ENCODE data around the gene KCNB1. TPM values are rescaled to one million over a fixed set of nuclear protein-coding genes. Genes with fewer than 3 reads are reported as not detected.

KCNB1 gene
- total and polyA plus RNA-seq, 4 donors, result under 0.01 to 3.4 (median 1.4) TPM

- WGBS, result 98% methylated on average over 4 of the region's 4 CpGs
- Histone ChIP-seq H3K4me1 (ENCODE audit: control insufficient read depth in 4 of 4, insufficient read depth in 4 of 4, low read length in 3 of 4) (no peaks in the 10 kb centered on the region), H3K4me3 (ENCODE audit: low read depth in 1 of 3, low read length in 3 of 3) (no peak overlapping the region), H3K27me3 (ENCODE audit: control insufficient read depth in 4 of 4, insufficient read depth in 4 of 4, low read length in 3 of 4) (no peaks in the 10 kb centered on the region), H3K9ac (ENCODE audit: low read depth in 1 of 2, low read length in 2 of 2) (no peak overlapping the region), H3K36me3 (ENCODE audit: control insufficient read depth in 4 of 4, insufficient read depth in 3 of 4, low read depth in 1 of 4, low read length in 3 of 4) (no peaks in the 10 kb centered on the region), H3K27ac (ENCODE audit: low read depth in 1 of 2, low read length in 2 of 2) (no peak overlapping the region), H3K9me3 (ENCODE audit: control insufficient read depth in 4 of 4, low read length in 3 of 4) (no peaks in the 10 kb centered on the region)
- TF ChIP-seq SP1 (IDR thresholded peaks at IDR 0.05) (no peak), REST (IDR thresholded peaks at IDR 0.05) (no peak), CTCF (IDR thresholded peaks at IDR 0.05; ENCODE audit: low read depth, low read length, missing input control) (no peak), FOXA1 (IDR thresholded peaks at IDR 0.05) (no peak), HNF4G (IDR thresholded peaks at IDR 0.05) (no peak), GABPA (IDR thresholded peaks at IDR 0.05 in 1 of 2, conservative IDR thresholded peaks at IDR 0.05 in 1 of 2) (no peak), ZBTB33 (IDR thresholded peaks at IDR 0.05) (no peak)
- DNase-seq (ENCODE audit: low spot score), result no peak
Observed at GRCh38 chr20:49412254-49412653, 70.2 kb downstream of the KCNB1 start.

- Histone ChIP-seq H3K36me3 (ENCODE audit: control insufficient read depth in 4 of 4, insufficient read depth in 3 of 4, low read depth in 1 of 4, low read length in 3 of 4) (no peaks in the 10 kb centered on the region), H3K27me3 (ENCODE audit: control insufficient read depth in 4 of 4, insufficient read depth in 4 of 4, low read length in 3 of 4) (no peaks in the 10 kb centered on the region), H3K4me3 (ENCODE audit: low read depth in 1 of 3, low read length in 3 of 3) (no peak overlapping the region), H3K27ac (ENCODE audit: low read depth in 1 of 2, low read length in 2 of 2) (no peak overlapping the region), H3K4me1 (ENCODE audit: control insufficient read depth in 4 of 4, insufficient read depth in 4 of 4, low read length in 3 of 4) (no peaks in the 10 kb centered on the region), H3K9me3 (ENCODE audit: control insufficient read depth in 4 of 4, low read length in 3 of 4) (no peaks in the 10 kb centered on the region), H3K9ac (ENCODE audit: low read depth in 1 of 2, low read length in 2 of 2) (no peak overlapping the region)
- no peak for DNase-seq (ENCODE audit: low spot score)
- 83% methylated on average over 10 of the region's 10 CpGs for WGBS
- no peak for TF ChIP-seq YY1 (IDR thresholded peaks at IDR 0.05)
- no peak for TF ChIP-seq MAX (IDR thresholded peaks at IDR 0.05)
- TF ChIP-seq HNF4G (IDR thresholded peaks at IDR 0.05), result no peak
- no peak for TF ChIP-seq RXRA (IDR thresholded peaks at IDR 0.05)
- TF ChIP-seq ZBTB33 (IDR thresholded peaks at IDR 0.05), result no peak
- no peak for TF ChIP-seq EGR1 (IDR thresholded peaks at IDR 0.05; ENCODE audit: low read depth in 2 of 2)
- no peak for TF ChIP-seq SP1 (IDR thresholded peaks at IDR 0.05)
- no peak for TF ChIP-seq NR2F2 (IDR thresholded peaks at IDR 0.05)
- TF ChIP-seq RAD21 (IDR thresholded peaks at IDR 0.05), result no peak
- no peak for TF ChIP-seq CTCF (IDR thresholded peaks at IDR 0.05; ENCODE audit: low read depth, low read length, missing input control)
- no peak for TF ChIP-seq GABPA (IDR thresholded peaks at IDR 0.05 in 1 of 2, conservative IDR thresholded peaks at IDR 0.05 in 1 of 2)
- TF ChIP-seq JUND (IDR thresholded peaks at IDR 0.05), result no peak
- TF ChIP-seq HNF4A (conservative IDR thresholded peaks at IDR 0.05), result no peak
- no peak for TF ChIP-seq FOXA2 (IDR thresholded peaks at IDR 0.05)
- TF ChIP-seq ATF3 (IDR thresholded peaks at IDR 0.05), result no peak
- no peak for TF ChIP-seq TAF1 (conservative IDR thresholded peaks at IDR 0.05)
- no peak for TF ChIP-seq FOXA1 (IDR thresholded peaks at IDR 0.05)
Observed at GRCh38 chr20:49411221-49411925, 71.1 kb downstream of the KCNB1 start.
